ENCODE results near the gene MYO1D.
A peak's percentile ranks its signal among the peaks of the same experiment; 100 is the strongest.

Gene MYO1D

DNA sequence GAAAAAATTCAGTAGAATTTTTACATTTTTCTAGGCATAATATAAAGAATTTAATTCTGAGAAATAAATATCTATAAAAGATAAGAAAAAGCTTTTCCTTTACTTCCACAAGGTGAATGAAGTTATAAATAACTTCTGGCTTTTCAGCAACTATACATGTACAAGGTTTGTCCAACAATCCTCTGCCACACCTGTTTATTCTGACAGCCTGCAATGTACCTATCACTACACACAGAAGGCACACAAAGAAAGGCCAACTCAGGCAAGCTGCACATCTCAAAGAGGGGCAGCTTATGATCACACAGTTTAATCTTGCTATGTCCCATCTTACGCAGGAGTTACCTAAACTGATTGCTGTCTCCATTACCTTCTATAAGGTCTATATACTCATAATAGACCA, 120.2 kb downstream of the MYO1D start:
- Histone ChIP-seq H3K23ac (ENCODE audit: low read depth, low read length, poor library complexity) (no peak overlapping the region), H3K4me1 (ENCODE audit: control insufficient read depth in 2 of 2, insufficient read depth in 1 of 2, low read depth in 1 of 2, low read length in 2 of 2) (no peaks in the 10 kb centered on the region), H3K4me3 (ENCODE audit: low read length in 2 of 2) (no peak overlapping the region), H3K9me3 (replicated peaks in 1 of 2; ENCODE audit: control insufficient read depth in 2 of 2, insufficient read depth in 1 of 2, low read depth in 1 of 2, low read length in 2 of 2) (no peaks in the 10 kb centered on the region), H2BK15ac (ENCODE audit: low read length) (no peak overlapping the region), H3K4ac (ENCODE audit: low read length) (no peak overlapping the region), H3K14ac (ENCODE audit: low read length) (no peak overlapping the region), H2AFZ (ENCODE audit: low read length) (no peak overlapping the region), H2BK12ac (ENCODE audit: low read length) (no peak overlapping the region), H3K4me2 (ENCODE audit: insufficient read depth, low read length, poor library complexity, severe bottlenecking) (no peak overlapping the region), H3K79me1 (ENCODE audit: low read depth, low read length) (no peaks in the 10 kb centered on the region), H2AK5ac (ENCODE audit: low read depth, low read length) (no peak overlapping the region), H3K27me3 (ENCODE audit: control insufficient read depth in 3 of 3, insufficient read depth in 3 of 3, low read depth in 1 of 3, low read length in 3 of 3) (no peaks in the 10 kb centered on the region), H4K8ac (ENCODE audit: low read depth, low read length) (no peak overlapping the region), H2BK5ac (ENCODE audit: low read length) (no peak overlapping the region), H3K18ac (ENCODE audit: low read length) (no peak overlapping the region), H4K91ac (ENCODE audit: low read depth, low read length, poor library complexity) (no peak overlapping the region), H2BK120ac (ENCODE audit: low read depth, low read length) (no peak overlapping the region), H3K36me3 (replicated peaks in 1 of 2; ENCODE audit: control insufficient read depth in 2 of 2, insufficient read depth in 2 of 2, low read length in 2 of 2) (no peaks in the 10 kb centered on the region), H3K9ac (ENCODE audit: low read depth, low read length, poor library complexity) (no peak overlapping the region), H3K27ac (replicated peaks; ENCODE audit: low read length) (no peak overlapping the region)
- no peak for DNase-seq (ENCODE audit: low spot score)
- no CpG with 5 or more reads among the region's 1 CpG for WGBS, 2 donors (ENCODE audit: extremely low coverage in 2 of 2, insufficient read length in 2 of 2, insufficient replicate concordance in 1 of 2)

DNA sequence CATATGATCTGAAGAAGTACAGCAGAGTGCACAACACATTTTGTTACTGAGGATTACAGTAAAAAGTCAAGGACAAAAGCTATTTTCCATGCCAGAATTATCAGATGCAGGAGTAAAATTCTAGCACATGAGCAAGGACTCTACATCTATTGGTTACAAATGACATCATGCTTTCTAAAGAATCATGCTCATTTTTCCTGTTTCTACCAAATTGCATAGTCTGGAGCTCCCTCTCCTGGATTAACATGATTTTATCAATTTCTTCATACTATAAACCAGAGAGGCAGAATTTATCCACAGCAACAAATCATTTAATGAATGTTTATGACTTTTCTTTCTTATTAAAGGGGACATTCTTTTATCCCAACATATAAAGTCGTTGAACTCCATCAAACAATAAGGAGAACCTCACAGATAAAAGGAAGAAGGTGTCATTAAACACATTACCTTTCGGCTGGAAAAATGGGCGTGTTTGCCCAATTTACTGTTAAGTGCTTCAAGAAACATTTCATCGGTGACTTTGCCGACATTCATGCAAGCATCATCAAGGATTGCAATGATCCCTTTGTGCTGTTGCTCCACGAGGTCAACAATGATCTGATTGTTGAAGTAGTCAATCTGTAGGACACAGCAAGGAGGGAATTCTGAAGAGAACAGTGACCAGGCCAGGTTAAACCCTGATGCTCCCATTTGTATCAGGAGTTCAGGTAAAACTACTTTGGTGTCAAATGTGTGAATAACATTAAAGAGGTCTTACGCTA, 121.7 kb downstream of the MYO1D start:
- Histone ChIP-seq H4K91ac (ENCODE audit: low read depth, low read length, poor library complexity) (no peak overlapping the region), H2BK5ac (ENCODE audit: low read length) (no peak overlapping the region), H3K23ac (ENCODE audit: low read depth, low read length, poor library complexity) (no peak overlapping the region), H3K4me1 (ENCODE audit: control insufficient read depth in 2 of 2, insufficient read depth in 1 of 2, low read depth in 1 of 2, low read length in 2 of 2) (no peaks in the 10 kb centered on the region), H2BK12ac (ENCODE audit: low read length) (no peak overlapping the region), H3K4me2 (ENCODE audit: insufficient read depth, low read length, poor library complexity, severe bottlenecking) (no peak overlapping the region), H3K27me3 (ENCODE audit: control insufficient read depth in 3 of 3, insufficient read depth in 3 of 3, low read depth in 1 of 3, low read length in 3 of 3) (no peaks in the 10 kb centered on the region), H3K4ac (ENCODE audit: low read length) (no peak overlapping the region), H4K8ac (ENCODE audit: low read depth, low read length) (no peak overlapping the region), H3K36me3 (replicated peaks in 1 of 2; ENCODE audit: control insufficient read depth in 2 of 2, insufficient read depth in 2 of 2, low read length in 2 of 2) (no peaks in the 10 kb centered on the region), H3K14ac (ENCODE audit: low read length) (no peak overlapping the region), H3K27ac (replicated peaks; ENCODE audit: low read length) (no peak overlapping the region), H2AK5ac (ENCODE audit: low read depth, low read length) (no peak overlapping the region), H3K9ac (ENCODE audit: low read depth, low read length, poor library complexity) (no peak overlapping the region), H3K4me3 (ENCODE audit: low read length in 2 of 2) (no peak overlapping the region), H2AFZ (ENCODE audit: low read length) (no peak overlapping the region), H3K18ac (ENCODE audit: low read length) (no peak overlapping the region), H3K79me1 (ENCODE audit: low read depth, low read length) (no peaks in the 10 kb centered on the region), H2BK15ac (ENCODE audit: low read length) (no peak overlapping the region), H2BK120ac (ENCODE audit: low read depth, low read length) (no peak overlapping the region), H3K9me3 (replicated peaks in 1 of 2; ENCODE audit: control insufficient read depth in 2 of 2, insufficient read depth in 1 of 2, low read depth in 1 of 2, low read length in 2 of 2) (no peaks in the 10 kb centered on the region)
- peak; percentile 39 for DNase-seq (ENCODE audit: low spot score)
- WGBS, 2 donors (ENCODE audit: extremely low coverage in 2 of 2, insufficient read length in 2 of 2, insufficient replicate concordance in 1 of 2): no CpG with 5 or more reads among the region's 7 CpGs

DNA sequence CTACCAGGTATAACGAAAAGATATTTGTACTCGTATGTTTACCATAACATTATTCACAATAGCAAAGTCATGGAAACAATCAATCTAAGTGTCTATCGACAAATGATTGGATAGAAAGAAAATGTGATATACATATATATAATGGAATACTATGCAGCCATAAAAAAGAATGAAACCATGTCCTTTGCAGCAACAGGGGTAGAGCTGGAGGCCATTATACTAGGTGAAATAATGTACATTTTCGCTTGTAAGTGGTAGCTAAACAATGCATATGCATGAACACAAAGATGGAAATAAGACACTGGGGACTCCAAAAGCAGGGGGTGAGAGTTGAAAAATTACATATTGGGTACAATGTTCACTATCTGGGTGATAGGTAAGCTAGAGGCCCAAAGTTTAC, 124.0 kb downstream of the MYO1D start:
- no peaks in the 10 kb centered on the region for H3K4me1 ChIP-seq (ENCODE audit: control insufficient read depth in 2 of 2, insufficient read depth in 1 of 2, low read depth in 1 of 2, low read length in 2 of 2)
- no peak overlapping the region for H3K18ac ChIP-seq (ENCODE audit: low read length)
- no peaks in the 10 kb centered on the region for H3K9me3 ChIP-seq (replicated peaks in 1 of 2; ENCODE audit: control insufficient read depth in 2 of 2, insufficient read depth in 1 of 2, low read depth in 1 of 2, low read length in 2 of 2)
- H3K23ac ChIP-seq (ENCODE audit: low read depth, low read length, poor library complexity): no peak overlapping the region
- no peak overlapping the region for H3K4me2 ChIP-seq (ENCODE audit: insufficient read depth, low read length, poor library complexity, severe bottlenecking)
- H3K27ac ChIP-seq (replicated peaks; ENCODE audit: low read length): no peak overlapping the region
- DNase-seq (ENCODE audit: low spot score): no peak
- H3K9ac ChIP-seq (ENCODE audit: low read depth, low read length, poor library complexity): no peak overlapping the region
- no peak overlapping the region for H2BK15ac ChIP-seq (ENCODE audit: low read length)
- WGBS, 2 donors (ENCODE audit: extremely low coverage in 2 of 2, insufficient read length in 2 of 2, insufficient replicate concordance in 1 of 2): no CpG with 5 or more reads among the region's 4 CpGs
- H3K79me1 ChIP-seq (ENCODE audit: low read depth, low read length): no peaks in the 10 kb centered on the region
- H4K91ac ChIP-seq (ENCODE audit: low read depth, low read length, poor library complexity): no peak overlapping the region
- H3K4me3 ChIP-seq (ENCODE audit: low read length in 2 of 2): no peak overlapping the region
- no peak overlapping the region for H2BK12ac ChIP-seq (ENCODE audit: low read length)
- H3K27me3 ChIP-seq (ENCODE audit: control insufficient read depth in 3 of 3, insufficient read depth in 3 of 3, low read depth in 1 of 3, low read length in 3 of 3): no peaks in the 10 kb centered on the region
- no peak overlapping the region for H2AK5ac ChIP-seq (ENCODE audit: low read depth, low read length)
- no peak overlapping the region for H3K14ac ChIP-seq (ENCODE audit: low read length)
- H4K8ac ChIP-seq (ENCODE audit: low read depth, low read length): no peak overlapping the region
- no peak overlapping the region for H3K4ac ChIP-seq (ENCODE audit: low read length)
- H2AFZ ChIP-seq (ENCODE audit: low read length): no peak overlapping the region
- H2BK5ac ChIP-seq (ENCODE audit: low read length): no peak overlapping the region
- H3K36me3 ChIP-seq (replicated peaks in 1 of 2; ENCODE audit: control insufficient read depth in 2 of 2, insufficient read depth in 2 of 2, low read length in 2 of 2): no peaks in the 10 kb centered on the region
- no peak overlapping the region for H2BK120ac ChIP-seq (ENCODE audit: low read depth, low read length)

DNA sequence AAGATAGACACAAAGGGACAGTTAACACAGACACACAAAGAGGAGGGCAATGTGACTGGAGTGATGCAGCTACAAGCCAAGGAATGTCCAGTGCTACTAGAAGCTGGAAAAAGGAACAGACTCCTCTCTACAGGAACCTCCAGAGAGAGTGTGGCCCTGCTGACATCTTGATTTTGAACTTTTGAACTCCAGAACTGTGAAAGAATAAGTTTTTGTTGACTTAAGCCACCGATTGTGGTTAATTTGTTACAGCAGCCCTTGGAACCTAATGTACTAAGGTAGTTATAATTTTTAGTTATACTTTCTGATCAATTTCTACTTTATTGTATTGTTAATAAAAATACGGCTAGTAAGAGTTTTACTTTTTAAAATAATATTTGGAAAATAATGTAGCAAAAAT, 129.1 kb downstream of the MYO1D start:
- Histone ChIP-seq H2BK5ac (ENCODE audit: low read length) (no peak overlapping the region), H2BK120ac (ENCODE audit: low read depth, low read length) (no peak overlapping the region), H3K27ac (replicated peaks; ENCODE audit: low read length) (no peak overlapping the region), H3K4me3 (ENCODE audit: low read length in 2 of 2) (no peak overlapping the region), H3K4ac (ENCODE audit: low read length) (no peak overlapping the region), H3K79me1 (ENCODE audit: low read depth, low read length) (no peaks in the 10 kb centered on the region), H4K91ac (ENCODE audit: low read depth, low read length, poor library complexity) (no peak overlapping the region), H2AK5ac (ENCODE audit: low read depth, low read length) (no peak overlapping the region), H3K27me3 (ENCODE audit: control insufficient read depth in 3 of 3, insufficient read depth in 3 of 3, low read depth in 1 of 3, low read length in 3 of 3) (no peaks in the 10 kb centered on the region), H2BK12ac (ENCODE audit: low read length) (no peak overlapping the region), H3K4me1 (ENCODE audit: control insufficient read depth in 2 of 2, insufficient read depth in 1 of 2, low read depth in 1 of 2, low read length in 2 of 2) (no peaks in the 10 kb centered on the region), H3K14ac (ENCODE audit: low read length) (no peak overlapping the region), H2AFZ (ENCODE audit: low read length) (no peak overlapping the region), H3K23ac (ENCODE audit: low read depth, low read length, poor library complexity) (no peak overlapping the region), H3K9me3 (replicated peaks in 1 of 2; ENCODE audit: control insufficient read depth in 2 of 2, insufficient read depth in 1 of 2, low read depth in 1 of 2, low read length in 2 of 2) (no peaks in the 10 kb centered on the region), H2BK15ac (ENCODE audit: low read length) (no peak overlapping the region), H4K8ac (ENCODE audit: low read depth, low read length) (no peak overlapping the region), H3K36me3 (replicated peaks in 1 of 2; ENCODE audit: control insufficient read depth in 2 of 2, insufficient read depth in 2 of 2, low read length in 2 of 2) (no peaks in the 10 kb centered on the region), H3K18ac (ENCODE audit: low read length) (no peak overlapping the region), H3K4me2 (ENCODE audit: insufficient read depth, low read length, poor library complexity, severe bottlenecking) (no peak overlapping the region), H3K9ac (ENCODE audit: low read depth, low read length, poor library complexity) (no peak overlapping the region)
- DNase-seq (ENCODE audit: low spot score): no peak
- no CpG with 5 or more reads among the region's 2 CpGs for WGBS, 2 donors (ENCODE audit: extremely low coverage in 2 of 2, insufficient read length in 2 of 2, insufficient replicate concordance in 1 of 2)
